Measurements from ENCODE around the gene C1orf232.
A peak's percentile ranks its signal among the peaks of the same experiment; 100 is the strongest.

C1orf232 gene

GRCh38 chr1:26156285-26157038 is 12.3 kb downstream of the C1orf232 start:
- DNase-seq = no peak

GRCh38 chr1:26155370-26156284 is 13.1 kb downstream of the C1orf232 start:
- no peak for DNase-seq

- no peak for DNase-seq
These were observed 14.0 kb downstream of the C1orf232 start for GRCh38 chr1:26154750-26155149.

DNA sequence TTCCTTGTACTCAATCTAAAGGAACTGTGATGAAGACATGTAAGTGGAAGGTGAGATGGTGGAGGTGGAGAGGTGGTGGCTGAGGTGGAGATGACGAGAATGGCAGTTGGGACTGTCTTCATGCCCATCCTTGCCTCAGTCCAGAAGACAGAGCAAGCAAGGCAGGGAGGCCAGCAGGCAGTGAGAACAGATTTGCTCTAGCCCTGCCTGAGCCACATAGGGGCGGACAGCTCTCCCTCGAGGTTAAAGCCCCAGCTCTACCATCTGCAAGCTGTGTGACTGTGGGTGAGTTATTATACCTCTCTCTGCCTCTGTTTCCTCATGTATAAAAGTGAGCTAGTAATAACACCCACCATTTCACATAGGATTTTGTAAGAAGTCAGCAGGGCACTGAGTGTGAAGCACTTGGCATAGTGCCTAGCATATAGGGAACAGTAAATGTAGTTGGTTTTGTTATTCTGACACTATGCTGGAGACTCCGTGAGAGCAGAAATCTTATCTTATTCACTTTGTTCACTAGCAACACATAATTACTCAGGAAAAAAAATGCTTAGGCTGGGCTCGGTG is 14.7 kb downstream of the C1orf232 start:
- DNase-seq = no peak

GRCh38 chr1:26148887-26149286 is 19.9 kb downstream of the C1orf232 start:
- no peak for DNase-seq

GRCh38 chr1:26145960-26146294 is 22.8 kb downstream of the C1orf232 start:
- DNase-seq = no peak

- peak; percentile 79 for DNase-seq
These were observed 23.5 kb downstream of the C1orf232 start for GRCh38 chr1:26145041-26145959.

GRCh38 chr1:26142159-26142558 is 26.6 kb downstream of the C1orf232 start:
- DNase-seq = no peak

DNA sequence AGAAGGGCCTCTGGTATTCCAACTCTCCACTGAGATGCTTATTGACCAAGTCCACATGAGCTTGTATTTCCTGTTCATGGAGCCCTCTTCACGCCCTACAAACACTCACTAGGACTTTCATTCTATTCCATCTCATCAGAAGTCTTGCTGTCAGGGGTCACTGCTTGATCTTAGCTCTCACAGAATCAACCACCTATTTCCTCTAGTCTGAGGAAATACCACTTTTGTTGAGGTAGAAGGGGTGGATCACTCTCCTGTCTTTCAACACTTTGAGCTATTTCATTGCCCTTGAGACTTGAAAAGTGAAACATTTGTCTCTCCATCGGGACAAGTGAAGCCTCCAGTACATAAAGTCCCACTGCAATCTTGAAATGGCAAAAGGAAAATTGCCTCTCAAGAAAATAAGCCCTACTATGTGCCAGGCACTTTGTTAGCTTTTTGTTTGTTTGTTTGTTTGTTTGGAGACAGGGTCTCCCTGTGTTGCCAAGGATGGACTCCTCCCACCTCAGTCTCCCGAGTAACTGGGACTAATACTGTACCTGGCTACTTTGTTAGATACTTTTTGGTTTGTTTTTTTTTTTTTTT is 29.7 kb downstream of the C1orf232 start:
- DNase-seq = no peak

GRCh38 chr1:26134466-26134865 is 34.3 kb downstream of the C1orf232 start:
- DNase-seq = no peak

DNA sequence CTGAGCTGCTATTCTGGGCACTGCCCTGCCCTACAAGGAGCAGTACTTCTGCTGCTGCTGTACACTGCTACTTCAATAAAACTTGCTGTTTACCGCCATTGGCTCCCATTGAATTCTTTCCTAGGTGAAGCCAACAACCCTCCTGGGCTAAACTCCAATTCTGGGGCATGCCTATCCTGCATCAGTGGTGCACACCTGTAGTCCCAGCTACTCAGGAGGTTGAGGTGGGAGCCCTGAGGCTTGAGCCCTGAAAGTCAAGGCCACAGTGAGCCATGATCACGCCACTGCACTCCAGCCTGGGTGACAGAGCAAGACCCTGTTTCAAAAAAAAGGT is 36.0 kb downstream of the C1orf232 start:
- no peak for DNase-seq

GRCh38 chr1:26132128-26132833 is 36.5 kb downstream of the C1orf232 start:
- no peak for DNase-seq

- no peak for DNase-seq
These were observed 38.1 kb downstream of the C1orf232 start for GRCh38 chr1:26130695-26131094.

DNA sequence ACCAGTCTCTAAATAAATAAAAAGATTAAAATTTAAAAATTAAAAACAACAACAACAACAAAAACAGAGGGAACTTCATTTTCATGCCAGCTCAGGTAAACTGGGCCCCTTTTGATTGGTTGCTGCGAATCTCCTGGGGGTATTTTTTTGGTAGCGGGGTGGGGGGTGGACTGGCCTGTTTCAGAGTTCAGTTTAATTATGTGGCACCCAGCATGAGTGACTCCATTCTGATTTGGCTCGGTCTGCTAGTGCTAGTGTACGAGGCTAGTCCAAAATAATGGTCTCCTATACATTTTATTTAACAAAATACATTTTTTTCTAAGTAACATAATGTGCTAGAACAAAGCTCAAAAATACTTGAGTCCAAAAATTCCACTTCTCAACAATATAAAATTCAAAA is 39.0 kb downstream of the C1orf232 start:
- DNase-seq = no peak

DNA sequence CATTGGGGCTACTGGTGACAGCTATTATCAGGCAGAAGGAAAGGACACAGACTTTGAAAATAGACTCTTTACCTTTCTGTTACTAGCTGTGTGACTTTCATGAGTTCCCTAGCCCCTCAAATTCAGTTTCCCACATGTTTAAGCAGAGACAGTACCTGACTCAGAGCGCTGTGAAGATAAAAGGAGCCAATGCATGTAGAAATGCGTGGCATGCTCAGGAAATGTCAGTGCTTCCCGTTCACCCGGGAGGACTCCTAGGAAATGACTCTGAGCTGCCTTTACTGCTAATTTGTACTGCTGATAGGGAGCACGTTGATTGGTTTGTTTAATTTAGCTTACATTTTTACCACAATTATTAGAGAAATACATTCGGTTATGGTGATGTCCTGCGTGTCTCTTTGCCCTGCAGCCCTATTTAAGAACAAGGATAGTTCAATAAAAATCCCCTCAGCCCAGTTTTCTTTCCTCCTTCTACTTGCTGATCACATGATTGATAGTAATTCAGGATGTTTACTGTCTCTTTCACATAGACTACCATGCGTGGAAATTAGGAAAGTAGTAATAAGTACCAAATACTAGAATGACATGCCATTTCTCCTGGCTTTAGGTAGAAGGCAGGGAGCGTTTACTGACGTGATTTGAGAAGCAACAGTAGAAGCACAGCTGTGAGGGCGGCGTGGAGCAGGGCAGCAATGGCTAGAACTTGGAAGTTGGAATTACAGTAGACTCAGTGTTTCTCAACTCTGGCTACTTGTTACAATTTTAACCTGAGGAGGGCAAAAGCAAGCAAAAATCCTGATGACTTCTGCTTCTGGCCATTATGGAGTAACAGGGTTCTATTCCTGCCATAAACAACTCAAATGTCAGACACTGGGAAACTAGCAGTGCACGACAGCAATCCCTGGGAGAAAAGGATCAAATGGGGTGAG is 41.3 kb downstream of the C1orf232 start:
- peak; percentile 20 for DNase-seq

DNA sequence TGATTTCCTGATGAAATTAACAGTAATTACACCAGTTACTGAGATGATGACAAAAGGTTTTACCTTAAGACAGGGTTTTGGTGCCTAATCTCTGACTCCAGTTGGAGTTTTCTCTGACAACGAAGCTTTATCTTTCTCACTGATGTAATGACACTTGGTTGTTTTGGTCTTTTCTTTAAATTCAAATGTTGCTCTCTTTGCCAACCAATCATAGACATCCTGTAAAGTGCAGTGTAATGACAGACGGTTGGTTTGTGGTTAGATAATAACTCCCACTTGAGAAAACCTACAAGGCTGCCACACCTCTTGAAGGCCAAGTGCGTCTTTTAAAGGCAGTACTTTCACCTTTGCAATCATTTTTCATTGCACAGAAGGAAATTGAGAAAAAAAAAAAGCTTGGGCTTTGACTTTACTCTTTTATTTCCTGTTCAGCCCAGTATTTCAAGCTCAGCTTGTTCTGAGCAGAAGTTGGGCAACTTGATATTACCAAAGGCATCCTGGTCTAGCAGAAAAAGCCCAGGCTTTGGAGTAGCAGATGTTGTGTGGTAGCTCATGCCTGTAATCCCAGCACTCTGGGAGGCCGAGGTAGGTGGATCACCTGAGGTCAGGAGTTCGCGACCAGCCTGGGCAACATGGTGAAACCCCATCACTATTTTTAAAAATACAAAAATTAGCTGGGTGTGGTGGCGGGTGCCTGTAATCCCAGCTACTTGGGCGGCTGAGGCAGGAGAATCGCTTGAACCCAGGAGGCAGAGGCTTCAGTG is 42.3 kb downstream of the C1orf232 start:
- DNase-seq = peak; percentile 87

- DNase-seq = no peak
These were observed 42.8 kb downstream of the C1orf232 start for GRCh38 chr1:26125946-26126320.

GRCh38 chr1:26125382-26125781 is 43.4 kb downstream of the C1orf232 start:
- DNase-seq = no peak

DNA sequence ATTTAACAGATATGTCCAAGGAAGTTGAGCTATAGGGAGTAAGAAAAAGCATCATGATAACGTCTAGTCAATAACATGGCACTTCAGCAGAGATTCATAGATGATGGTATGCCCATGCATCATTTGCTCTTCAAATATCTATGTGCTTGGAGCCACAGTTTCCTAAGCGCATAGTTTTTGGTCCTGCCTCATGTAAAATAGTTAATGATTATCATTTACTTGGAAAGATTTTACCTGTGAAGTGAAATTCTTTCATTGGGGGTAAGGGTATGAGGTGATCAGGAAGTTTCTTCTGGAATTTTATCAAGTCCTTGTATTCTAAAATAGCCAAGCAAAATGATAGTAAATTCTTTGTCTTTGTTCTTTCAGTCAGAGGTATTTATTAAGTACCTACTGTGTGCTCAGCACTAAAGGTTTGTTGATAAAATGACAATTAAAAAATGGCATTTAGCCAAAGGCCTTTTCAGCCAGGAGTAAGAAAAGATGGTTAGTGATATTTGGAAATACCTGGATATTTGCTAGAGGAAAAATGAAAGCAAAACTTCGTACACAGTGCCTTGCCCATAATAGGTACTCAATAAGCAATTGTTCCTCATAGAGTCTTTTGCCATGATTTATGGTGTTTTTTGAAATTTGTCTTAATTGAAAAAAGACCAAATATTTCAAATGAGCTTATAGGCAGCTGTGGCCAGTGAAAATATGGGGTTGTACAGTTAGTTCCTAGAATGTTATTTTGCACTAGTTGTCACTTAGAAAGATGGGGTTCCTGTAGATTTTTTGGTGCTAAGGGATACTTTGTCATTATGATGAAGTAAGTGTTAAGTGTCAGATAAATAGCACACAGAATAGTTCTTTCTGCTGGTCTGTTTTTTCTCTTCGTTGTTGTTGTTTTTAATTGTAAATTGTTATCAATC is 44.1 kb downstream of the C1orf232 start:
- no peak for DNase-seq
